DMS79 (cell line): ENCODE data around the gene IFT74.

Experiments
- DNase-seq: peaks from one replicate; lab custom pipeline; 2025; lab: John Stamatoyannopoulos, UW

Gene IFT74

GRCh38 chr9:26974927-26975326 is 18.7 kb downstream of the IFT74 start:
- DNase-seq, result no peak

DNA sequence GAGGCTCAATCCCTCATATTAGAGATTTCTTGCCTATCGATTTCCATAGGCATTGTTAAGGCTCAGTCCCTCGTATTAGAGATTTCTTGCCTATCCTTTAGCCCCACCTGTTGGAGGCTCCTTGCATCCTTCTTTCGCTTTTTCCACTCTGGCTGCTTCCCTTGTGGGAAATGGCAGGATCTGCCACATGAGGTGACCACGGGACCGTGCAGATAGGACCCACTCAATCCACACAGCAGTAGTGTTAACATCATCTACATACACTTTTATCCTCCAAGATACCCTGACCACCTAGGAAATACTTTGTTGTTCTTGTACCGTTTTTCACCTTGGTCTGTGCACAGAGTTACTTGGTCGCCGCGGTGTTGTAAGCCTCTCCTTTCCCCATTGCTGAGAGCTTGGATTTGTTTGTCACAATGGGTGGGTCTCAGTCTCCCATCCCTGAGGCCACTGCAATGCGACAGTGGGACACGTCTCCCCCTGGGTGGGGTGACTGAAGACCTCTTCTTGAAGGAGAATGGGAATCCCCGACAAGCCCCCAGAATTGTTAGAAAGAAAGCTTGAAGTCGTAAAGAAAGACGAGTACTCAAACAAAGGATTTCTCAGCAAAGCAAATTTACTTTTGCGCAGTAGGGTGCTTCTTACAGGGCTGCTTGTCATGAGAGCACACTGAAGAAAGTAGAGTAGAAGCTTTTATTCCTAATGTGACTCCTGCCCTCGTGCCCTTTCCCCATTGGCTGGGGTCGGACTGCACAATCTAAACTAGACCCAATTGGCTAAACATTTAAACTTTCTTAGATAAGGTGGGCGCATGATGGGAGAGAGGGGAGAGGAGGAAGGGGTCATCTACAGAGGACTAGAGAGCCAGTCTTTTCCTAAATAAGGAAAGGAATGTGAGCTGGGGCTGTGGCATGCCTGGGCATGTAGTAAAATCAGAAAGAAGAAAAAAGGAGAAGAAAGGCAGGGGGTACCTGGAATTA is 19.8 kb downstream of the IFT74 start:
- no peak for DNase-seq

DNA sequence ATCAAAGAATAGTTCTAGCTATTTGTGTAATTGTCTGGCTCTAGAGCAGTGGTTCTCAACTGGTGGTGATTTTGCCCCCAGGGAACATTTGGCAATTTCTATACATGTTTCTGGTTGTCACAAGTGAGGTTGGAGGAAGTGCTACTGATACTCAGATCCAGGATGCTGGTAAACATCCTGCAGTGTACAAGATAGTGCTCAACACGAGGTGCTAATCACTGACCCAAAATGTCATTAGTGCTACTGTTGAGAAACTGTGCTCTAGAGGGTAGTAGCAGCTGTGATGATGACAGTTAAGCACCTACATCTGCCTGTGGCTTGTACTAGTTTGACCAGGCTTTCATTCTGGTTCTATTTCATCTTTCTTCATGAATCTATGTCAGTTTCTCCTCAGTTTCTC is 27.1 kb downstream of the IFT74 start:
- no peak for DNase-seq

- no peak for DNase-seq
Measured at GRCh38 chr9:26995810-26996209, 39.6 kb downstream of the IFT74 start.

GRCh38 chr9:27003426-27004077 is 47.3 kb downstream of the IFT74 start:
- DNase-seq, result no peak

GRCh38 chr9:27005491-27005890 is 49.3 kb downstream of the IFT74 start, which contains the start of gene LRRC19:
Gene LRRC19, minus strand, starts transcription at chr9:27005672. Its CDS starts 5,978 bp downstream, at chr9:26999694.
- no peak for DNase-seq

GRCh38 chr9:27019589-27019988 is 63.4 kb downstream of the IFT74 start:
- no peak for DNase-seq

DNA sequence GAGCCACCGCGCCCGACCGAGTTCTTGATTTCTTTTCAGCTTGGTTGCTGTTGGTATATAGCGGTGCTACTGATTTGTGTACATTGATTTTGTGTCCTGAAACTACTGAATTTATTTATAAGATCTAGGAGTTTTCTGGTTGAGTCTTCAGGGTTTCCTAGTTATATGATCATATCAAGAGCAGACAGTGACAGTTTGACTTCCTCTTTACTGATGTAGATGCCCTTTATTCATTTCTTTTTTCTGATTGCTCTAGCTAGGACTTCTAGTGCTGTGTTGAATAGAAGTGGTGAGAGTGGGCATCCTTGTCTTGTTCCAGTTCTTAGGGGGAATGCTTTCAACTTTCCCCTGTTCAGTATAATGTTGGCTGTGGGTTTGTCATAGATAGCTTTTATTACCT is 66.7 kb downstream of the IFT74 start:
- no peak for DNase-seq

DNA sequence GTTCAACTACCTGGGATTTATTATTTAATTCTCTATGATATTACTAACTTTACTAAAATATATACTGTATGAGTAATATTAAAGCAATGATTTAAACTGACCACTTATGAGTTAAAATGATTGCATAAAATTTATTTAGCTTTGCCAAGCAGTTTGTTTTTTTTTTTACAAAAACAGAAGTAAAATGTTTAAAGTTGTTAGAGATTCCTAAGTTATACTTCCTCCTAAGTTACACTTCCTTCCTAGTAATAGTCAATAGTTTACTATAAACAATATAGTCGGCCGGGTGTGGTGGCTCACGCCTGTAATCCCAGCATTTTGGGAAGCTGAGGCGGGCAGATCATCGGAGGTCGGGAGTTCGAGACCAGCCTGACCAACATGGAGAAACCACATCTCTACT is 73.0 kb downstream of the IFT74 start:
- no peak for DNase-seq

DNA sequence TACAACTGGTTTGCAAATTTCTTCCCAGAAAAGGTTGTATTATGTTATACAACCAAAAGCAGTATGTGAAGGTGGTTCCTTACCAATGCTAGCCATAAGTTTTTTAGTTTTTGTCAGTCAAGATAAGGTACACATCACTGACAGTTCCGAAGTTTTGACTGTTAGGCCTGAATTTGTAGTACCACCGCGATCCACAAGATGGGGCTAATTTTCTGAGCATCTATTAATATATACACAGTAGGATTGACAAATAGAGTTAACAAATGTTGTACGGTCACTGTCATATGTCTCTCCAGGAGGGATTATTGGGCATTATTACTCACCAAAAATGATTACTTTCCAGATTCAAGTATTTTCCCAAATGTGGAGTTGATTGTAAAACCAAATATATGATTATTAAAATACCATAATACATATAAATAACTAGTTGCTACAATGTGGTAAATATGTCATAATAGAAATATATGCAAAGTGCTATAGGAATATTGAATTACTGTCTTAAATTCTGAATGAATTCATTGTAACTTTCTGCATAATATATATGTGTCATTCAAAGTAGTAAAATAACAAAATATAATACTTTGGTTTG is 77.7 kb downstream of the IFT74 start:
- DNase-seq, result no peak

GRCh38 chr9:27037499-27037898 is 81.3 kb downstream of the IFT74 start:
- no peak for DNase-seq

GRCh38 chr9:27041746-27042145 is 85.5 kb downstream of the IFT74 start:
- no peak for DNase-seq

- DNase-seq, result no peak
Measured at GRCh38 chr9:27042476-27042875, 86.3 kb downstream of the IFT74 start.

DNA sequence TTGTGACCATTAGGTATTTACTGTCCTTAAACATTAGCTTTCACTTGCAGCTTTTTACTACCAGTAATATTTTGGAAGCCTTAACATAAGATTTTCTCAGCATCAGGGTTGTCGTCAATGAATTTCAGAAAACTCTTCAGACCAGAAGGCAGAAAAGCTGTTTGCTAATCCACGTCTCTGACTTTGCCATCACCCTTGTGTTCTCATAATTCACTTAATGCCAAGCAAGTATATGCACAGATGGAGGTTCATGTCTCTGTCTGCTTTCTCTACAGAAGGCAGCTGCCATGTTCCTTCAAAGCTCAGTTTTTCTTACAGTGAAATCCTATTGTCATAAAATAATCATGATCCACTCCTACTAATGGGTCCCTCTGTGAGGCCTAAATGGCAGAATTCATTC is 87.0 kb downstream of the IFT74 start:
- DNase-seq, result no peak

DNA sequence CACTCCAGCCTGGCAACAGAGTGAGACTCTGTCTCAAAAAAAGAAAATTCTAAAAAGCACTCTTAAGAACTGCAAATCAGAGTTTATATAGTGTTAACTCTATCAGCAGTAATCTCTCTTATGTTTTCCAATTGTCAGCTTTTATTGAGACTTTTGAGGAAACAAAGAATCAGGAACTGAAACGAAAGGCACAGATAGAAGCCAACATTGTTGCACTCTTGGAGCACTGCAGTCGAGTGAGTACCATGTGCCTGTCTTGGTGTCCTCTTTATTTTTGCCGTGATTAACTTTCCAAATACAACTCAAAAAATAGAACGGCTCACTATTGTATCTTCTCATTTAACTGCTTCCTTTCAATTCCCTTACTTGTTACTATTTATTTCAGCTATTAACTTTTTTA is 90.9 kb downstream of the IFT74 start:
- no peak for DNase-seq

GRCh38 chr9:27053369-27054022 is 97.3 kb downstream of the IFT74 start:
- no peak for DNase-seq

DNA sequence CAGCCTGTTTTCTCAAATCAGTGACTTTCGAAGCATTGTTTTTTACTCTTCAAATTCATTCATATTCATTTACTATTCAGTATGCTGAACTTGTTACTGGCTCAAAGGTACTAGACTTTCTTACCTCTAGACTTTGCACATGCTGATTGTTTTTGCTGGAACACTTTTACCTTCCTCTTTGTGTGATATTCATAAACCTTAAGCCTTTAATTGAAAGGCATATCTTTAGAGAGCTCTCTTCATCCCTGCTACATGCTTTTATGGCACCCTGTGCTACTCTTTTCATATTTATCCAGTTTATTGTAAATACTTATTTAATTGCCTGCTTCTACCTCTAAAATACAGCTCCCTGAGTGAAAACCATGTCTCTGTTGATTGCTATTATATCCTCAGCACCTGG is 97.9 kb downstream of the IFT74 start:
- DNase-seq, result no peak

- DNase-seq, result no peak
Measured at GRCh38 chr9:27054841-27055240, 98.6 kb downstream of the IFT74 start.

DNA sequence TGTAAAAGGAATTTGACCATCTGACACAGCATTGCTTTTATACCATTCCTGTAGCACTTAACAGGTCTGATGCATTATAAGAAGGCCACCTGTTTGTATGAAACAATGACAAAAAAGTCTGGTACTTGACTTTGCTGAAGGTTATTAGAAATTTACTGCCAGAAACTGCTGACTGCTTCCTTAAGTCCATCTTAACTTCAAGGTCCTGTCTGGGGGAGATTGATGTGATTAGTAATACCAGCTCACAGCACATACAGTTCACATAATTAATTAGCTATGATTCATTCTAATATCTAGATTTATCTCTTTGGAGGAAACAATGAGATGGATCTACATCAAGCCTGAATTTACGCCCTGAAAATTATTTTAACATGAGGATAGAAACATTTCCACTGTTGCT is 103.2 kb downstream of the IFT74 start:
- no peak for DNase-seq

DNA sequence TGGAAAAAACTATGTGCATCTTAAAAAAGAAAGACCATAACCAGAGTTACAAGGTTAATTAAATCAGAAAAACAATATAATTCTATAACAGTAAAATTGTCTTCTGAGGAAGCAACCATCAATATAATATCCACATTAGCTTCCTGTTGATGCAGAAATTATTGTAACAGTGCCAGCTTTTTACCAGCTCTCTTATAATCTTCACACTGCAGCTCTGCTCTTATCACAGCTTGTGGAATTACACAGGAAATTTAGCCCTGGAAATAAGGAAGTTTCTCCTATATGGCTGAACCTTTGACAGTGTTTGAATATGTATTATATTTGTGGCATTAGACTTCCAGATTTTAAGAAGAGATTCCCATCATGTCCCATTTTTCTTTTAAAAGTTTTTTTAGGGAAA is 103.7 kb downstream of the IFT74 start:
- no peak for DNase-seq

GRCh38 chr9:27065288-27065687 is 109.1 kb downstream of the IFT74 start:
- DNase-seq, result no peak
